ENCODE results near the gene COX6B2. TPM values are rescaled to one million over a fixed set of nuclear protein-coding genes. Genes with fewer than 3 reads are reported as not detected.

COX6B2 gene
- total RNA-seq, 2 experiments from 2014 or later = not detected

- peaks cover 44% of the 10 kb centered on the region for H3K36me3 ChIP-seq (ENCODE audit: insufficient read depth, low read length)
- no peak overlapping the region for H3K4me3 ChIP-seq (ENCODE audit: low read depth, low read length, poor library complexity, severe bottlenecking)
- intact Hi-C loops (cut with micrococcal nuclease; ENCODE audit: unreplicated experiment) = loop anchor here (5.0 kb wide), 1 partner anchor 33 kb away; the partner anchor contains the start of gene KMT5C
- BruUV-seq (replicated peaks) = no TSS peak
- no peak overlapping the region for H3K4me2 ChIP-seq (ENCODE audit: low read length)
- no peak for TF ChIP-seq EZH2phosphoT487 (IDR thresholded peaks at IDR 0.05; ENCODE audit: borderline replicate concordance, low read depth, low read length)
- no peak for TF ChIP-seq CTCF (conservative IDR thresholded peaks at IDR 0.05; ENCODE audit: low read length)
- no peaks in the 10 kb centered on the region for H3K9me3 ChIP-seq (ENCODE audit: low read length)
- H3K4me1 ChIP-seq (ENCODE audit: insufficient read depth, low read length, poor library complexity, severe bottlenecking) = peaks cover 55% of the 10 kb centered on the region
- no peak overlapping the region for H3K27ac ChIP-seq (ENCODE audit: low read depth, low read length, poor library complexity, severe bottlenecking)
- H3K9me2 ChIP-seq (ENCODE audit: insufficient read depth, low read length) = no peaks in the 10 kb centered on the region
- H3K79me2 ChIP-seq (ENCODE audit: insufficient read depth, low read depth, low read length) = no peaks in the 10 kb centered on the region
- peak; percentile 72 for DNase-seq (ENCODE audit: low spot score)
- POLR2A ChIA-PET = no interaction called here
- no peaks in the 10 kb centered on the region for H4K20me1 ChIP-seq (ENCODE audit: insufficient read depth, low read length)
- CTCF ChIA-PET (ENCODE audit: unreplicated experiment) = no interaction called here
- no peak overlapping the region for H2AFZ ChIP-seq (ENCODE audit: low read length)
Observed at GRCh38 chr19:55304279-55304978, 50.1 kb downstream of the COX6B2 start.

- DNase-seq (ENCODE audit: low spot score) = no peak
- Histone ChIP-seq H3K36me3 (ENCODE audit: insufficient read depth, low read length) (peaks cover 37% of the 10 kb centered on the region), H3K4me3 (ENCODE audit: low read depth, low read length, poor library complexity, severe bottlenecking) (no peak overlapping the region), H3K9me3 (ENCODE audit: low read length) (no peaks in the 10 kb centered on the region), H3K9me2 (ENCODE audit: insufficient read depth, low read length) (no peaks in the 10 kb centered on the region), H3K79me2 (ENCODE audit: insufficient read depth, low read depth, low read length) (no peaks in the 10 kb centered on the region), H3K4me1 (ENCODE audit: insufficient read depth, low read length, poor library complexity, severe bottlenecking) (peaks cover 52% of the 10 kb centered on the region), H2AFZ (ENCODE audit: low read length) (no peak overlapping the region), H3K27ac (ENCODE audit: low read depth, low read length, poor library complexity, severe bottlenecking) (no peak overlapping the region), H4K20me1 (ENCODE audit: insufficient read depth, low read length) (no peaks in the 10 kb centered on the region), H3K4me2 (ENCODE audit: low read length) (no peak overlapping the region)
- TF ChIP-seq EZH2phosphoT487 (IDR thresholded peaks at IDR 0.05; ENCODE audit: borderline replicate concordance, low read depth, low read length) = no peak
- no peak for TF ChIP-seq CTCF (conservative IDR thresholded peaks at IDR 0.05; ENCODE audit: low read length)
- ChIA-PET POLR2A (interaction anchor here (0.5 kb wide), 1 partner anchor 104 kb away, joined by 4 read pairs; no protein-coding TSS in a partner anchor), CTCF (ENCODE audit: unreplicated experiment) (no interaction called here)
- intact Hi-C loops (cut with micrococcal nuclease; ENCODE audit: unreplicated experiment) = loop anchor here (5.0 kb wide), 1 partner anchor 34 kb away; the partner anchor contains the start of gene KMT5C
- BruUV-seq (replicated peaks) = no TSS peak
Observed at GRCh38 chr19:55303477-55303876, 51.0 kb downstream of the COX6B2 start.

GRCh38 chr19:55302318-55302703, 52.2 kb downstream of the COX6B2 start:
- Histone ChIP-seq H2AFZ (ENCODE audit: low read length) (peak overlapping the region; percentile 32; the same call in 1 of the 2 replicates), H3K4me3 (ENCODE audit: low read depth, low read length, poor library complexity, severe bottlenecking) (peak overlapping the region; percentile 56), H3K27ac (ENCODE audit: low read depth, low read length, poor library complexity, severe bottlenecking) (peak overlapping the region; percentile 15), H3K9me2 (ENCODE audit: insufficient read depth, low read length) (no peaks in the 10 kb centered on the region), H3K9me3 (ENCODE audit: low read length) (no peaks in the 10 kb centered on the region), H3K36me3 (ENCODE audit: insufficient read depth, low read length) (peaks cover 37% of the 10 kb centered on the region), H4K20me1 (ENCODE audit: insufficient read depth, low read length) (no peaks in the 10 kb centered on the region), H3K4me2 (ENCODE audit: low read length) (peak overlapping the region; percentile 71), H3K4me1 (ENCODE audit: insufficient read depth, low read length, poor library complexity, severe bottlenecking) (peaks cover 43% of the 10 kb centered on the region), H3K79me2 (ENCODE audit: insufficient read depth, low read depth, low read length) (no peaks in the 10 kb centered on the region)
- no peak for TF ChIP-seq CTCF (conservative IDR thresholded peaks at IDR 0.05; ENCODE audit: low read length)
- TF ChIP-seq EZH2phosphoT487 (IDR thresholded peaks at IDR 0.05; ENCODE audit: borderline replicate concordance, low read depth, low read length) = no peak
- no peak for DNase-seq (ENCODE audit: low spot score)
- BruUV-seq (replicated peaks) = no TSS peak
- intact Hi-C loops (cut with micrococcal nuclease; ENCODE audit: unreplicated experiment) = loop anchor here (5.0 kb wide), 1 partner anchor 35 kb away; the partner anchor contains the start of gene KMT5C
- POLR2A ChIA-PET = interaction anchor here (0.6 to 1.8 kb wide), 2 partner anchors 42 to 48 kb away, joined by 3 to 4 read pairs; no protein-coding TSS in a partner anchor
- CTCF ChIA-PET (ENCODE audit: unreplicated experiment) = interaction anchor here (0.6 to 1.2 kb wide), 2 partner anchors 48 to 82 kb away, joined by 3 read pairs; partner anchors contain the start of gene TMEM238

Data from OCI-LY7 (cell line).